NCI-H1048 (cell line): Measurements from ENCODE around the gene DNLZ.

ENCODE experiments used
- DNase-seq: peaks from one replicate; lab custom pipeline; 2025; lab: John Stamatoyannopoulos, UW

Gene DNLZ

GRCh38 chr9:136395345-136396218 is 32.0 kb upstream of the DNLZ start:
- DNase-seq = no peak

- DNase-seq = no peak
These were observed 31.4 kb upstream of the DNLZ start for GRCh38 chr9:136395020-136395340.

- no peak for DNase-seq
These were observed 30.9 kb upstream of the DNLZ start for GRCh38 chr9:136394312-136395019.

- no peak for DNase-seq
These were observed 30.0 kb upstream of the DNLZ start for GRCh38 chr9:136393531-136393930.

- DNase-seq = no peak
These were observed 29.2 kb upstream of the DNLZ start for GRCh38 chr9:136392538-136393449.

GRCh38 chr9:136391737-136392537 is 28.4 kb upstream of the DNLZ start:
- DNase-seq = no peak

- no peak for DNase-seq
These were observed 25.9 kb upstream of the DNLZ start for GRCh38 chr9:136389396-136389795.

GRCh38 chr9:136387217-136387616 is 23.7 kb upstream of the DNLZ start:
- DNase-seq = no peak

- no peak for DNase-seq
These were observed 22.5 kb upstream of the DNLZ start for GRCh38 chr9:136386018-136386417.

GRCh38 chr9:136385015-136385414 is 21.5 kb upstream of the DNLZ start:
- no peak for DNase-seq

- DNase-seq = no peak
These were observed 19.9 kb upstream of the DNLZ start for GRCh38 chr9:136383436-136383835.

GRCh38 chr9:136381966-136382513 is 18.5 kb upstream of the DNLZ start:
- no peak for DNase-seq

- no peak for DNase-seq
These were observed 17.8 kb upstream of the DNLZ start for GRCh38 chr9:136381311-136381710.

- DNase-seq = no peak
These were observed 16.8 kb upstream of the DNLZ start for GRCh38 chr9:136380381-136380780.

GRCh38 chr9:136379891-136380290 is 16.3 kb upstream of the DNLZ start:
- DNase-seq = no peak

- no peak for DNase-seq
These were observed 15.9 kb upstream of the DNLZ start for GRCh38 chr9:136379401-136379800.

GRCh38 chr9:136379003-136379287 is 15.4 kb upstream of the DNLZ start:
- no peak for DNase-seq

- DNase-seq = no peak
These were observed 14.8 kb upstream of the DNLZ start for GRCh38 chr9:136378170-136379002.

GRCh38 chr9:136377341-136378169 is 14.0 kb upstream of the DNLZ start:
- no peak for DNase-seq

GRCh38 chr9:136376457-136376856 is 12.9 kb upstream of the DNLZ start:
- no peak for DNase-seq
